Peyer's patch (tissue), 4 donors: ENCODE measurements around the gene FASTKD3.

ENCODE experiments used
- POLR2A ChIP-seq, 2 donors: fragments of 450-650 bp; IDR thresholded peaks; one replicate each; pipeline ENCODE4 v1.5.1; 2017; ENCODE audit warnings: antibody characterized with exemption in 2 of 2, mild to moderate bottlenecking in 2 of 2, moderate library complexity in 2 of 2
- TF ChIP-seq, protein P1 (sequence below), 6 experiments: fragments of 450-650 bp in 4 of 6; fragments of 200-600 bp in 2 of 6; sonication (generic) in 1 of 6; IDR thresholded peaks; one replicate each; pipeline ENCODE4 v1.5.1; 2017 to 2019; ENCODE audit warnings: antibody characterized with exemption in 6 of 6, mild to moderate bottlenecking in 3 of 6, moderate library complexity in 1 of 6

- TF ChIP-seq, protein P1, sequence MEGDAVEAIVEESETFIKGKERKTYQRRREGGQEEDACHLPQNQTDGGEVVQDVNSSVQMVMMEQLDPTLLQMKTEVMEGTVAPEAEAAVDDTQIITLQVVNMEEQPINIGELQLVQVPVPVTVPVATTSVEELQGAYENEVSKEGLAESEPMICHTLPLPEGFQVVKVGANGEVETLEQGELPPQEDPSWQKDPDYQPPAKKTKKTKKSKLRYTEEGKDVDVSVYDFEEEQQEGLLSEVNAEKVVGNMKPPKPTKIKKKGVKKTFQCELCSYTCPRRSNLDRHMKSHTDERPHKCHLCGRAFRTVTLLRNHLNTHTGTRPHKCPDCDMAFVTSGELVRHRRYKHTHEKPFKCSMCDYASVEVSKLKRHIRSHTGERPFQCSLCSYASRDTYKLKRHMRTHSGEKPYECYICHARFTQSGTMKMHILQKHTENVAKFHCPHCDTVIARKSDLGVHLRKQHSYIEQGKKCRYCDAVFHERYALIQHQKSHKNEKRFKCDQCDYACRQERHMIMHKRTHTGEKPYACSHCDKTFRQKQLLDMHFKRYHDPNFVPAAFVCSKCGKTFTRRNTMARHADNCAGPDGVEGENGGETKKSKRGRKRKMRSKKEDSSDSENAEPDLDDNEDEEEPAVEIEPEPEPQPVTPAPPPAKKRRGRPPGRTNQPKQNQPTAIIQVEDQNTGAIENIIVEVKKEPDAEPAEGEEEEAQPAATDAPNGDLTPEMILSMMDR (IDR thresholded peaks at IDR 0.05): no peak
- no peak for TF ChIP-seq POLR2A (IDR thresholded peaks at IDR 0.05)
Observed at GRCh38 chr5:7904170-7904569, 35.3 kb upstream of the FASTKD3 start.
